Activated naive CD8-positive, alpha-beta T cell (primary cell): ENCODE data around the gene IRS2.

ENCODE experiments used
- H3K27ac Mint-ChIP-seq: one replicate; pipeline ENCODE4 v1.8.0; 2021; ENCODE audit warnings: mixed read lengths
- H3K27me3 Mint-ChIP-seq: one replicate; pipeline ENCODE4 v1.8.0; 2021; ENCODE audit warnings: mixed read lengths
- H3K36me3 Mint-ChIP-seq: one replicate; pipeline ENCODE4 v1.8.0; 2021; ENCODE audit warnings: mixed read lengths
- H3K4me1 Mint-ChIP-seq: one replicate; pipeline ENCODE4 v1.8.0; 2021; ENCODE audit warnings: low read depth, mixed read lengths
- H3K4me3 Mint-ChIP-seq: one replicate; pipeline ENCODE4 v1.8.0; 2021; ENCODE audit warnings: mild to moderate bottlenecking, mixed read lengths
- H3K9me3 Mint-ChIP-seq: one replicate; pipeline ENCODE4 v1.8.0; 2021; ENCODE audit warnings: low read depth, mixed read lengths

The IRS2 gene

DNA sequence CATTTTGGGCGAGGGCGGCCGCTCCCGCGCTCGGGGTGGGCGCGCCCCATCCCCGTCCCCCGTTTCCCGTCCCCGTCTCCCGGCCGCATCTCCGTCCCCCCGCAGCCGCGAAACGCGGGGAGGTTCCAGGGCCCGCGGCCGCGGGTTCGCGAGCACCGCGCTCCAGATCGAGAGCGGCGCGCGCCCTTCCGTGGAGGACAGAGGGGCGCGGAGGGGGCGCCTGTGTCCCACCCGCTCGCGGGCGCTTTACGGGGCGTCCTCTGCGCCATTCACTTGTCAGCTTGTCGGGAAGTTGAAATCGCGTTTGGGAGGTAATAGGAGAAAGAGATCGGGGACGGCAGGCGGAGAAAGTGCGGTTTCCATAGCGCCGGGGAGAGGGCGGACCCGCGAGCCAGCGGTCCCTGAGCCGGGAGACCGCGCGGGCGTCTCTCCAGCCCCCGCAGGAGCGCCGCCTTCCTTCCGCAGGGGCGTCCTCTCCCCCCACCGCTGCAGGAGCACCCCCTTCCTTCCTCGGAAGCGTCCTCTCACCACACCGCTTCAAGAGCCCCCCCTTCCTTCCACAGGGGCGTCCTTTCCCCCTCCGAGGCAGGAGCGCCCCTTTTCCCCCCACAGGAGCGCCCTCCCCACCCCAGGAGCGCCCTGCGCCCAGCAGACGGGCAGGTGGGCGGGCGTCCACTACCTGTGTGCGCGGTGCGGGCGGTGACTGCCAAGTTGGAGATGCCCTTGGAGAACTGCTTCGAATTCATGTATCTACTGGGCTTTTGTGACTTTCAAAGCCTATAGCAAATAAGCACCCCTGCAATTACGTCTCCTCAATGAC lies 962 bp upstream of the IRS2 start:
- Mint-ChIP-seq H3K27ac (peak overlapping the region; percentile 58), H3K27me3 (no peaks in the 10 kb centered on the region), H3K4me1 (peaks cover 13% of the 10 kb centered on the region), H3K36me3 (no peaks in the 10 kb centered on the region), H3K9me3 (no peaks in the 10 kb centered on the region), H3K4me3 (peak overlapping the region; percentile 74)

DNA sequence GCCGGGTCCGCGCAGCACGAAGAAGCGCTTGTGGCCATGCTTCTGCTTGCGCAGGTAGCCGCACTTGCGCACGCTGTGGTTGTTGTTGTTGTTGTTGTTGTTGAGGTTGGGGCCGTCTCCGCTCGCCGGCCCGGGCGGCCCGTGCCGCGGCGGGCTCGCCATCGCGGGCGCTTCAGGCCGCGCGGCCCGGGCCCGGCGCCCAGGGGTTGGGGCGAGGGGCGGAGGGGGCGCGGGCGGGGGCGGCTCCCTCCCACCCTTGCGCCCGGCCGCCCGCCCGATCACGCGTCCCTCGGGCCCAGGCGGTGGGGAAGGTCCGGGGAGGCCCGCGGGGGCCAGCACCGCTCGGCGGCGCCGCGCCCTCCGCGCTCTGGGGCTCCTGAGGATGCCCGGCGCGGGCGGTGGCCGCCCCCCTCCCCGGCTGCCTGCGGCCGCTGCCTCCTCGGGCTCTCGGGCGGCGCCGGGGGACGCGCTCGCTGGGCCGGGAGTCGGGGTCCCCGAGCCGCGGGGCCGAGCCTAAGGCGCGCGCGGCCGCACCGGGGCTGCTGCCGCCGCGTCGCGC lies 412 bp downstream of the IRS2 start:
- Mint-ChIP-seq H3K4me1 (peaks cover 19% of the 10 kb centered on the region), H3K27ac (no peak overlapping the region), H3K9me3 (no peaks in the 10 kb centered on the region), H3K4me3 (no peak overlapping the region), H3K36me3 (no peaks in the 10 kb centered on the region), H3K27me3 (no peaks in the 10 kb centered on the region)

DNA sequence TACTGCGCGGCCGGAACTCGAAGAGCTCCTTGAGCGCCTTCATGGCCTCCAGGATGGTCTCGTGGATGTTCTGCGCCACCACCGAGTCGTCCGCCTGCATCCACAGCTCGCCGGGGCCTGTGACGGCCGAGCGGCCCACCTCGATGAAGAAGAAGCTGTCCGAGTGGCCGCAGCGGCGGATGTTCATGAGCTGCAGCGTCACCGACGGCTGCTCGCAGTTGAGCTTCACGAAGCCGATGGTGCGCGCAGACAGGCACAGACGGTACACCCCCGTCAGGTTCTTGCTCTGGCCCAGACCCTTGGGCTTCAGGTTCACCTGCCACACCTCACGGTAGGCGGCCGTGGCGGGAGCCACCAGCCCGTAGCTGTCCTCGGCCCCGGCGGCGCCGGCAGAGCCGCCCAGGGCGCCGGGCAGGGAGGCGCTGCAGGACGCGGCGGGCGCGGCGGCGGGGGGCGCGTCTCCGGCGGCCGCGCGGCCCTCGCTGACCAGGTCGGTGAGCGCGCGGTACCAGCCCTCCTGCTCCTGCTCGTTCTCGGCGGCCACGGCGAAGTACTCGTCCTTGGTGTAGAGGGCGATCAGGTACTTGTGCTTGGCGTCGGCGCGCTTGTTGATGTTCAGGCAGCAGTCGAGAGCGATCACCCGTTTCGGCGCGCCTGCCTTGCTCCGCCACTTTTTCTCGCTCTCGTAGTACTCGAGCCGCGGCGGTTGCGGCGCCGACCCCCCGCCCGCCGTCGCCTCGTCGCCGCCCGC lies 1.1 kb downstream of the IRS2 start:
- Mint-ChIP-seq H3K4me3 (peak overlapping the region; percentile 70), H3K4me1 (peaks cover 26% of the 10 kb centered on the region), H3K27ac (peak overlapping the region; percentile 22)

DNA sequence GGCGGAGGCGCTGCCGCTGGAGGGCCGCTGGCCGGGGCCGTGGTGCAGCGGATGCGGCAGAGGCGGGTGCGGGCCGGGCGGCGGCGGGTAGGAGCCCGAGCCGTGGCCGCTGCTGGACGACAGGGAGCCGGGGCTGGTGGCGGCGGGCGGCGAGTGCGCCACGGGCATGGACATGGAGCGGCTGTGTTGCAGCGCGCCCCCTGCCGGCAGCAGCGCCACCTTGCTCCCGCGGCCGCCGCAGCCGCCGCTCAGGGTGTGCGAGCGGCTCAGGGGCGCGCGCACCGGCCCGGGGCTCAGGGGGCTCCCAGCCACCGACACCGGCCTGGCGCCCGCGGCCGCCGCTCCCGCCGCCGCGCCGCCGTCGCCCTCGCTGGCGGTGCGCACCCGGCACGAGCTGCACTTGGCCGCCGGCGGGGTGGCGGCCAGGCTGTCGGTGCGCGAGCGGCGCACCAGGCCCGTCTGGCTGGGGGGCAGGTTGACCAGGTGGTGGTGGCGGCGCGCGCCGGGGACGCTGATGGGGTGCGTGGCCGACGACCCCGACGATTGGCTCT lies 1.7 kb downstream of the IRS2 start:
- Mint-ChIP-seq H3K4me1 (peaks cover 33% of the 10 kb centered on the region), H3K36me3 (no peaks in the 10 kb centered on the region), H3K9me3 (no peaks in the 10 kb centered on the region), H3K4me3 (peak overlapping the region; percentile 70), H3K27me3 (no peaks in the 10 kb centered on the region), H3K27ac (no peak overlapping the region)

More for the DNA sequence above, 1.1 kb downstream of the IRS2 start:
- Mint-ChIP-seq H3K27me3 (no peaks in the 10 kb centered on the region), H3K36me3 (no peaks in the 10 kb centered on the region), H3K9me3 (no peaks in the 10 kb centered on the region)

DNA sequence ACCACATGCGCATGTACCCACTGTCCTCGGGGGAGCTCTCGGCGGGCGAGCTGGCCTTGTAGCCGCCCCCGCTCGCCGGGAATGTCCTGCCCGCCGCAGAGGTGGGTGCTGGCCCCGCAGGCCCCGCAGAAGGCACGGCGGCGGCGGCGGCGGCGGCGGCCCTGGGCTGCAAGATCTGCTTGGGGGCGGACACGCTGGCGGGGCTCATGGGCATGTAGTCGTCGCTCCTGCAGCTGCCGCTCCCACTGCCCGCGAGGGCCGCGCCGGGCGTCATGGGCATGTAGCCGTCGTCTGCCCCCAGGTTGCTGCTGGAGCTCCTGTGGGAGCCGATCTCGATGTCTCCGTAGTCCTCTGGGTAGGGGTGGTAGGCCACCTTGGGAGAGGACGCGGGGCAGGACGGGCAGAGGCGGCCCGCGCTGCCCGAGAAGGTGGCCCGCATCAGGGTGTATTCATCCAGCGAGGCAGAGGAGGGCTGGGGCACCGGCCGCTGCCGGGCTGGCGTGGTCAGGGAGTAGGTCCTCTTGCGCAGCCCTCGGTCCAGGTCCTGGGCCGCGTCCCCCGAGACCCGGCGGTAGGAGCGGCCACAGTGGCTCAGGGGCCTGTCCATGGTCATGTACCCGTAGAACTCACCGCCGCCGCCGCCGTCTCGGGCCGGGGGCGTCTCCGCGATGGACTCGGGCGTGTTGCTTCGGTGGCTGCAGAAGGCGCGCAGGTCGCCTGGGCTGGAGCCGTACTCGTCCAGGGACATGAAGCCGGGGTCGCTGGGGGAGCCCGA lies 2.4 kb downstream of the IRS2 start:
- no peaks in the 10 kb centered on the region for H3K27me3 Mint-ChIP-seq
- no peaks in the 10 kb centered on the region for H3K9me3 Mint-ChIP-seq
- H3K27ac Mint-ChIP-seq: no peak overlapping the region
- H3K4me3 Mint-ChIP-seq: no peak overlapping the region
- peaks cover 36% of the 10 kb centered on the region for H3K4me1 Mint-ChIP-seq
- H3K36me3 Mint-ChIP-seq: no peaks in the 10 kb centered on the region

DNA sequence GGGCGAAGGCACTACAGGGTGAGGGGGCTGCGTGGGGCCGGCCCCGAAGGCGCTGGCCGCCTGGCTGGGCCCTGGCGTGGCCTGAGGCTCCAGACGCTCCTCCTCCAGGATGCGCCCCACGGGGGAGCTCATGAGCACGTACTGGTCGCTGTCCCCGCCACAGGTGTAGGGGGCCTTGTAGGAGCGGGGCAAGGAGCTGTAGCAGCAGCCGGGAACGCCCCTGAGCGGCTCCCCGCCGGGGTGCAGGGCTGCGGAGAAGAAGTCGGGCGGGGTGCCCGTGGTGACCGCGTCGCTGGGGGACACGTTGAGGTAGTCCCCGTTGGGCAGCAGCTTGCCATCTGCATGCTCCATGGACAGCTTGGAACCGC lies 3.0 kb downstream of the IRS2 start:
- no peaks in the 10 kb centered on the region for H3K27me3 Mint-ChIP-seq
- H3K36me3 Mint-ChIP-seq: no peaks in the 10 kb centered on the region
- peaks cover 36% of the 10 kb centered on the region for H3K4me1 Mint-ChIP-seq
- no peaks in the 10 kb centered on the region for H3K9me3 Mint-ChIP-seq
- no peak overlapping the region for H3K27ac Mint-ChIP-seq
- no peak overlapping the region for H3K4me3 Mint-ChIP-seq

DNA sequence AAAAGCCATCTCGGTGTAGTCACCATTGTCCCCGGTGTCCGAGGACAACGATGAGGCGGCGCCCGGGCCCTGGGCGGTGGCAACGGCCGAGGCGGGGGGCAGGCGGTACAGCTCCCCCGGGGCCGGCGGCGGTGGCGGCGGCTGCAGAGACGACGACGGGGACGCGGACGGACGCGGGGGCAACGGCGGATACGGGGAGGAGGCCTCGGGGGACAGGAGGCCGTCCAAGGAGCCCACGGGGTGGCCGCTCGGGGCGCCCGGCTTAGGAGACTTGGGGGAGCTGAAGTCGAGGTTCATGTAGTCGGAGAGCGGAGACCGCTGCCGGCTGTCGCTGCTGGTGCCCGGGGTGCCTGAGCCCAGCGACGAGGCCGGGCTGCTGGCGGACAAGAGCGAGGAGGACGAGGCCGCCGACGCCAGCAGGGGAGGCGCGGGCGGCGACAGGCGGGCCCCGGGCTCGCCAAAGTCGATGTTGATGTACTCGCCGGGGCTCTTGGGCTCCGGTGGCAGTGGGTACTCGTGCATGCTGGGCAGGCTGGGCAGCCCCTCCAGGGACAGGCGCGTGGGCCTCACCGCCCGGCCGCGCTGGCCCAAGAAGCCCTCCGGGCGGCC lies 3.5 kb downstream of the IRS2 start:
- Mint-ChIP-seq H3K27ac (no peak overlapping the region), H3K27me3 (no peaks in the 10 kb centered on the region), H3K4me1 (peaks cover 37% of the 10 kb centered on the region), H3K9me3 (no peaks in the 10 kb centered on the region), H3K36me3 (no peaks in the 10 kb centered on the region), H3K4me3 (peak overlapping the region; percentile 54)

DNA sequence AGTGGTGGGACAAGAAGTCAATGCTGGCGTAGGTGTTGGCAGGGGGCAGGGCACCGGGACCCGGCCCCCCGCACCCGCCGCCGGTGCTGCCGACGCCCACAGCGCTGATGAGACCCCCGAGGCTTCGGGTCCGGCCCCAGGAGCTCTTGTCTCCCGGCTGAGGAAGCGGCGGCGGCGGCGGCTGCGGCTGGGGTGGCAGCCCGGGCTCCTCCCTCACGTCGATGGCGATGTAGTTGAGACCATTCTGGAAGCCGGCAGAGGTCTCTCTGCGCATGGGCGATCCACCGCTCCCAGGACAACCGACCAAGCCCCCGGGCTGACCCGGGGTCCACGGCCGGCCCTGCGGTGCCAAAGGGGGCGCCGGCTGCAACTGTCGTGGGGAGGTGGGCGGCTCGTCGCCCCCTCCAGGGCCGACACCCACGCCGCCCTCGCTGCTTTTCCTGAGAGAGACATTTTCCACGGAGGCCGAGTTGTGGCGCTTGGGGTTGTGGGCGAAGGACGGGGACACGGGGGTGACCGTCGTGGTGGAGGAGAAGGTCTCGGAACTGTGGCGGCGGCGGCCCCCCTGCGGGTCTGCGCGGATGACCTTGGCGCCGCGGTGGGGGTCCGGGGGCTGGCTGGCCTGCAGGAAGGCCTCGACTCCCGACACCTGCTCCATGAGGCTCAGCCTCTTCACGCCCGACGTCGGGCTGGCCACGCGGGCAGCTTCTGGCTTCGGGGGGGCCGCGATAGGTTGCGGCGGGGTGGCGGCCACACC lies 4.1 kb downstream of the IRS2 start:
- H3K27ac Mint-ChIP-seq: no peak overlapping the region
- H3K9me3 Mint-ChIP-seq: no peaks in the 10 kb centered on the region
- H3K27me3 Mint-ChIP-seq: no peaks in the 10 kb centered on the region
- peaks cover 43% of the 10 kb centered on the region for H3K4me1 Mint-ChIP-seq
- H3K4me3 Mint-ChIP-seq: no peak overlapping the region
- no peaks in the 10 kb centered on the region for H3K36me3 Mint-ChIP-seq

DNA sequence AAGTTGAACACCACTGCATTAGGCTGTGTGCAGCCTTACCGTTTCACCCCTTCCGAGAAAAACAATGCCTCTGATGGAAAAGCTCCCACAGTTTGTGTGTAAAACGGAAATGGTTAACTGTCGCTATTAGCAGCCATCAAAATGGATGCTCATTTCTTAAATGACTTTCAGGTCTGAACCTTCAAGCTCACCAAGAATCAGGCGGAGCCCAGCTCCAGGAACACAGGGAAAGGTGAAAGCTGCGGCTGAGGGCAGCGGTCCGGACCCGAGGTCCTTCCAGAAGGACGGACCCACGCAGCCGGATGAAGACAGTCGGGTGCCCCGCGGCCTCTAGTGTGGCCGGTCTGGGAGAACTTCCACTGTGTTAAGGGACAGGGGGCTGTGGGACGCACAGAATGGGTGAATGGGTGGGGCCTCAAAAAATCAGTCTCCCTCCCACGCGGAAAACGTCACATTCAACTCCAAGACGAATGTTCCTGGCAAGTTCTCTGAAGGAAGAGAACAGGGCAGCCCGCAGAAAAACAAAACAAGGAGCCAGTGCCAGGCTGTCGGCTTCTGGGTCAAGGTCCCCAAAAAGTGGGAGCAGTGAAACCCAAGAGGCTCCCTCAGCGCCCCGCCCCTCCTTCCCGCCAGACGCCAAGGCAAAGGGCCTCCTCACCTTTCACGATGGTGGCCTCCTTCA lies 4.9 kb downstream of the IRS2 start:
- peak overlapping the region; percentile 23 for H3K4me3 Mint-ChIP-seq
- no peaks in the 10 kb centered on the region for H3K36me3 Mint-ChIP-seq
- H3K9me3 Mint-ChIP-seq: no peaks in the 10 kb centered on the region
- H3K4me1 Mint-ChIP-seq: peaks cover 50% of the 10 kb centered on the region
- no peak overlapping the region for H3K27ac Mint-ChIP-seq
- H3K27me3 Mint-ChIP-seq: no peaks in the 10 kb centered on the region

DNA sequence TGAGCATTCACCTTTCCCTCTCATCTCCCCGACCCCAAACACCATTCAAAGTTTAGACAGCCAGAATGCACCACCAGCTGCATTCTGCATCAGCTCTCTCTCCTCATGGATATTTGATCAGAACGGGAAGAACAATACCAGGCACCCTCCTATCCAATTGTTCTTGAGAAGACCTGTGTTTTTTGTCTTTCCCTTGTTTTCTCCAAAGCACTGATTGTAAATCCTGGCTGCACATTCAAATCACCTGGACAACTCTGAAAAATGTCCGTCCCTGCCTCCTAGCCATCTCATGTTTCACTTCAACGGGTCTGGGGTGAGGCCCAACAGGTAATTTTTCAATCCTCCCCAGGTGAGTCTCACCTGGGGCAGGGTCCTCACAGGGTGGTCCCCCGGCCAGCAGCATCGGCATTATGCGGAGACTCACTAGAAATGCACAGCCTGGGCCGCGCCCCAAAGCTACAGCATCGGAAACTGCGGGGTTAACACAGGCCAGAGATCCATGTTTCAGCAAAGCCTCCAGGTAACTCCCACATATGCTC lies 5.5 kb downstream of the IRS2 start:
- Mint-ChIP-seq H3K27me3 (no peaks in the 10 kb centered on the region), H3K4me3 (peak overlapping the region; percentile 21), H3K27ac (no peak overlapping the region), H3K9me3 (no peaks in the 10 kb centered on the region), H3K36me3 (no peaks in the 10 kb centered on the region), H3K4me1 (peaks cover 54% of the 10 kb centered on the region)

DNA sequence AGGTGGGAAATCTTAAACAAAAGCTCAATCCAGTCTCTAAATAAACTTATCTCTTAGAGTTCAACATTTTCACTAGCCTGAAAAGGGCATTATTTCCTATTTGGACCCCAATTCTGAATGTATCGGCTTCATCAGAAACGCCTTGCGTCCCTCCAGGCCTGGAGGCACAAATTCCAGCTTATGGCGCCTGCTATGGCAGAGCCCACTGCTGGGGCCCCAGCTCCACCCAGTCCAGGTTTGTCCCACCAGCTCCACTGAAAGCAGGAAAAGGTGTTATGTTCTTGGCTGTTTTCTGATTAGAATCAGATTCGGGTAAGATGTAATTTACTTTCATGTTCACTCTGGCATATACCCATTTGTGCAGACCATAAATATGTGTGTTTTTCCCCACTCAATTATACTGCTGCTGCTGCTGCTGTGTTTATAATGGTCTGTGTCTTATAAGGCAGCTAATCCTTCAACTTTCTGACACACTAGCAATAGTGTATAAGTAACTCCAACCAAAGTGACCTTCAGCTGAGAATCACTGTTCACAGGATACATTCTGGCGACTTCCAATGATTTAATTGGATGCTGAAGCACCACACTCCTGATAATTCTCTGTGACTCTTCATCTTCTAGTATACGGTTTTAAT lies 6.4 kb downstream of the IRS2 start:
- Mint-ChIP-seq H3K27me3 (no peaks in the 10 kb centered on the region), H3K4me1 (peaks cover 54% of the 10 kb centered on the region), H3K4me3 (peak overlapping the region; percentile 86), H3K36me3 (no peaks in the 10 kb centered on the region), H3K9me3 (no peaks in the 10 kb centered on the region), H3K27ac (peak overlapping the region; percentile 86)

DNA sequence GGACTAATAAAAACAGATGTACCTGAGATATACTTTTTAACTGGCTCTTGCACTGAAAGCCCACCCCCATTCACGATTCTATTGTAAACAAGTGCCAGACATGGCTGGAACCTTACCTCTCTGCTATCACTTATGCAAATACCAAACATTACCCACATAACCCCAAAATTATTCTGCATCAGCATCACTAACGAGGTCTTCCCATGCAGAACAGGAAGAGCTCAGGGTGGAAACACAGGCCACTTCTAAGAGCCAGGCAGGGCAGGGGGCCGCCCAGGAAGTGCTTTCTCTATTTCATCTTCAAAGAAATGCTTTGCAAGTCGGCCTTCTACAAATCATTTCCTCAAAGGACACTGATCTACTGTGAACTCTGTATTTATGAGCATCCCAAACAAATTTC lies 7.3 kb downstream of the IRS2 start:
- Mint-ChIP-seq H3K27ac (peak overlapping the region; percentile 86), H3K4me1 (peaks cover 58% of the 10 kb centered on the region), H3K36me3 (peaks cover 1% of the 10 kb centered on the region), H3K27me3 (no peaks in the 10 kb centered on the region), H3K9me3 (no peaks in the 10 kb centered on the region), H3K4me3 (peak overlapping the region; percentile 86)

DNA sequence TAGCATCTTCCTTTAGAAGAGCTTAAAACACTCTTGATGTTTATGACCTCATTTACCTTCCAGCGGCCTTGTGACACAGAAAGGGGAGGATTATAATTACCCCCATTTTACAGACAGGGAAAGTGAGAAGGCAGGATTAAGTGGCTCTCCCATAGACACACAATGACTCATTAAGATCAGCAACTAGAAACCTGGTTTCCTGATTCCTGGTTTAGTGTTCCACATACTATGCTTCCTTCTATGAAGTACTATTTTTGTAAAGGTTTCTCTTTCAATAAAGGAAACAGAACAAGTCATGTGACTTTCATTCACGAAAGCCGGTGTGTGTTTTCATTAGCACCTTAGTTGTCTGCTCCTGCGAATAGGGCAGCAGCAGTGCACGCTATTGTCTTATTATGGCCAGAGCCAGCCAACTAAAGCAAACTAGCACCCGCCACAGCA lies 8.3 kb downstream of the IRS2 start:
- Mint-ChIP-seq H3K4me1 (peaks cover 67% of the 10 kb centered on the region), H3K4me3 (peak overlapping the region; percentile 86)

More for the DNA sequence above, 8.3 kb downstream of the IRS2 start:
- H3K36me3 Mint-ChIP-seq: peaks cover 4% of the 10 kb centered on the region
- peak overlapping the region; percentile 86 for H3K27ac Mint-ChIP-seq
- no peaks in the 10 kb centered on the region for H3K27me3 Mint-ChIP-seq
- H3K9me3 Mint-ChIP-seq: no peaks in the 10 kb centered on the region
